Adipocyte (in vitro differentiated cells): Measurements from ENCODE around the gene SERINC5.

Source experiments
- DNase-seq: peaks from one replicate; pipeline ENCODE4 v3.0.0-alpha.2; 2015; ENCODE audit warnings: low read depth
- H3K27me3 ChIP-seq: replicated peaks from 2 replicates; pipeline ENCODE4 v1.7.0; 2013; ENCODE audit warnings: mild to moderate bottlenecking, low read length, moderate library complexity; ENCODE audit not compliant: control insufficient read depth, insufficient read depth
- H3K36me3 ChIP-seq: 2 replicates; pipeline ENCODE4 v1.7.0; 2013; ENCODE audit warnings: low read length, mild to moderate bottlenecking, moderate library complexity; ENCODE audit not compliant: control insufficient read depth, insufficient read depth, severe bottlenecking
- H3K4me1 ChIP-seq: 2 replicates; pipeline ENCODE4 v1.7.0; 2013; ENCODE audit warnings: mild to moderate bottlenecking, low read length, moderate library complexity; ENCODE audit not compliant: control insufficient read depth, insufficient read depth
- H3K4me3 ChIP-seq: 2 replicates; pipeline ENCODE4 v1.7.0; 2013; ENCODE audit warnings: mild to moderate bottlenecking, low read length, moderate library complexity
- H3K9ac ChIP-seq: 2 replicates; pipeline ENCODE4 v1.7.0; 2013; ENCODE audit warnings: mild to moderate bottlenecking, low read length, moderate library complexity
- H3K9me3 ChIP-seq: 2 replicates; pipeline ENCODE4 v1.7.0; 2013; ENCODE audit warnings: mild to moderate bottlenecking, low read length, moderate library complexity; ENCODE audit not compliant: control insufficient read depth

Gene SERINC5

GRCh38 chr5:80254767-80255430, 949 bp downstream of the SERINC5 start:
- H3K4me3 ChIP-seq: peak overlapping the region; percentile 91
- H3K9ac ChIP-seq: peak overlapping the region; percentile 82
- H3K36me3 ChIP-seq: no peaks in the 10 kb centered on the region
- peak; percentile 43 for DNase-seq
- no peaks in the 10 kb centered on the region for H3K27me3 ChIP-seq
- H3K4me1 ChIP-seq: peaks cover 26% of the 10 kb centered on the region
- no peaks in the 10 kb centered on the region for H3K9me3 ChIP-seq

DNA sequence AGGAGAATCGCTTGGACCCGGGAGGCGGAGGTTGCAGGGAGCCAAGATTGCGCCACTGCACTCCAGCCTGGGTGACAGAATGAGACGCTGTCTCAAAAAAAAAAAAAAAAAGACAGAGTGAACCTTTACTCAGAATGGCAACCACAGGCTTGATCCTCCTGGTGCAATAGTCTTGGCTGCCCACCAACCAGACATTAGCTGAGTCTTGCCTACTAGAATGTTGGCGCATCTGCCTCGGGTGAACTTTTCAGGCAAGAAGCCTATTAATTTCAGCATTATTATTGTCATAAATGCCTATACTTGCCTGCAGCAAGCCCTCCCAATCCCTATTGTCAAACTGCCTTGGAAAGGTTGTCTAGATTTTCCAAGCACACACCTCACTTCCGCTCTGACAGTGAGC, 4.2 kb downstream of the SERINC5 start:
- no peak overlapping the region for H3K9ac ChIP-seq
- no peaks in the 10 kb centered on the region for H3K9me3 ChIP-seq
- peaks cover 34% of the 10 kb centered on the region for H3K4me1 ChIP-seq
- no peak overlapping the region for H3K4me3 ChIP-seq
- no peaks in the 10 kb centered on the region for H3K27me3 ChIP-seq
- DNase-seq: peak; percentile 27
- no peaks in the 10 kb centered on the region for H3K36me3 ChIP-seq

GRCh38 chr5:80250801-80251200, 5.0 kb downstream of the SERINC5 start:
- Histone ChIP-seq H3K9me3 (no peaks in the 10 kb centered on the region), H3K4me1 (peaks cover 42% of the 10 kb centered on the region), H3K4me3 (no peak overlapping the region), H3K36me3 (no peaks in the 10 kb centered on the region), H3K9ac (no peak overlapping the region), H3K27me3 (no peaks in the 10 kb centered on the region)
- no peak for DNase-seq

DNA sequence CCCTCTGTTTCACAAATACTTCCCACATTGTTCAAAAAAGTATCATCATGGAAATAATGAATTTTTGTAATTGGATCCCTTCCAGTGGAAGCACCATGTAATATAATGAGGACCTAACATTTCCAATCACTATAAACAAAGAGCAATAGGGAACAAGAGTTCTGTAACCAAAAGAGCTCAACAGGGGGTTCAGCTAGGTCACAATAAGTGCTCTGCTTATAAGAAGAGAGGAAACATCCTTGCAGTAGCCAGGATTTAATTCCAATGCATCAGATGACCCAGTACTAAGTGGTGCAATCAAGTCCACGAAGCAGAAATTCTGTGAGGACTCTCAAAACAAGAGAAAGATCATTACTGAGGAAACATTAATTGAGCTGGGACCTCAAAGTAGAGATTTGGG, 5.9 kb downstream of the SERINC5 start:
- peak; percentile 10 for DNase-seq
- Histone ChIP-seq H3K9ac (no peak overlapping the region), H3K4me3 (no peak overlapping the region), H3K9me3 (no peaks in the 10 kb centered on the region), H3K36me3 (no peaks in the 10 kb centered on the region), H3K4me1 (peaks cover 42% of the 10 kb centered on the region), H3K27me3 (no peaks in the 10 kb centered on the region)

GRCh38 chr5:80248378-80248777, 7.5 kb downstream of the SERINC5 start:
- Histone ChIP-seq H3K9ac (no peak overlapping the region), H3K9me3 (no peaks in the 10 kb centered on the region), H3K4me3 (no peak overlapping the region), H3K4me1 (peaks cover 36% of the 10 kb centered on the region), H3K36me3 (no peaks in the 10 kb centered on the region), H3K27me3 (no peaks in the 10 kb centered on the region)
- DNase-seq: no peak

DNA sequence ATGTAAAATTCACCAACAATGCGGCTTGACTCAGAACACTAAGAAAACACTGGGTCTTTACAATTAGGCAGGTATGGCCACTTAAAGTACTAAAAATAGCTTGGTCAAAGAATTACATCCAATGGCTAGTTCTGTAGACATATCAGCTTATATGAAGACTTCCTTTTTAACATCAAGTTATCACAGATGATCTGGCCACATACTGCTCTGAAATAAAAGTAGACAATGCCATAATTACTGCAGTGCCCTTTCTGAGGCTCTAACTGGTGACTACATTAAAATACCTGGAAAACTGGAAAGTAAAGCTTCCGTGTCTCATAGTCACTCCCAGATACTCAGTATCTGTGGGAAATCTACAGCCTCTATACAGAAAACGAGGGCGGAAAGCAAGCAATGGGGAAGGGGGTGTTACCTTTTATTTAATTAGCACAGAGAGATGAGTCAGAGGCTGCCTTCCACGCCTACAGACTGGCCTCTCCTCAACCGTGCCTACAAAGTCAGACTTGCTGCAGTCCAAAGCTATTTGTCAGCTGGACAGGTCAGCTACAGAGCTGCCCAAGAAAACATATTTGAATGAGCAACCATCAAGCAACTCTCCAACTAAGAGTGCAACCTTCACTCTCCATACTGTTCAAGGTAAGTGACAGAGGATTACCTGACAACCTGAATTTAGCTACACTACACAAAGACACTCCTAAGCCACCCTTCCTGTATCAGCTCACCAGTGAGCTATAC, 8.7 kb downstream of the SERINC5 start:
- peak overlapping the region; percentile 52 for H3K9ac ChIP-seq
- peaks cover 35% of the 10 kb centered on the region for H3K4me1 ChIP-seq
- H3K27me3 ChIP-seq: no peaks in the 10 kb centered on the region
- DNase-seq: peak; percentile 89
- peak overlapping the region; percentile 67 for H3K4me3 ChIP-seq
- H3K9me3 ChIP-seq: peaks cover 3% of the 10 kb centered on the region
- no peaks in the 10 kb centered on the region for H3K36me3 ChIP-seq

DNA sequence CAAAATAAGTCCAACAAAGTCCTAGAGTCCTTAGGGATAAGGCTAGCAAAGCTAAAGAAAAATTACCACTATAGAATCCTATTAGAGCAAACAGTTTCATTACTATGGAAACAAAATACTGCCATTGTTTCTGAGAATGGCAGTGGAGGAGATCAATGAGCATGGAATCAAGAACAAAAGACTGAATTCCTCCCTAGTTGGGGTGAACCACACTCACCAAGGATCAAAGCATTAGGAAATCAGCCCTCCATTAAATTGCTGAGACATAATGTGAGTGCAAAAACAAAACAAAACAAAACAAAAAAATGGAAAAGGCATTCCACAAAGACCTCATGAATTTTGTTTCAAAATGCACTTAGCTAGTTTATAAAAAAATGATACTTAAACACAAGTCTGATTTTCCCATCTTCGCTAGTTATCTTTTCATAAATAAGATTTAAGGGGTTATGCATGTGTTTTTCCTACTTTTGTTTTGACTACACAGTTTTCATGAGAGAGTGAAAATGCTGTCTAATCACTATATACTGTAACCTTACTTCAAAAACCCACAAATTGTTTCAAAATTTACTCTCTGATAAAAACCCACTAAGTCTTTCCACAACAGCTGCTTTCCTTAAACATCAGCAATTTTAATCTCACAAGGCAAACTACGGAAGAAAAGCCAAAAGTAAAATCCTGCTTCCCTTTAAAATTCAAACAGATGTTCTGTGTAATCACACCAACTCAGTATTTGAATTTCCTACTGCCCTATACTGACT, 9.7 kb downstream of the SERINC5 start:
- H3K27me3 ChIP-seq: no peaks in the 10 kb centered on the region
- H3K4me1 ChIP-seq: peaks cover 30% of the 10 kb centered on the region
- DNase-seq: peak; percentile 78
- H3K4me3 ChIP-seq: peak overlapping the region; percentile 67
- peak overlapping the region; percentile 52 for H3K9ac ChIP-seq
- no peaks in the 10 kb centered on the region for H3K36me3 ChIP-seq
- peaks cover 7% of the 10 kb centered on the region for H3K9me3 ChIP-seq

DNA sequence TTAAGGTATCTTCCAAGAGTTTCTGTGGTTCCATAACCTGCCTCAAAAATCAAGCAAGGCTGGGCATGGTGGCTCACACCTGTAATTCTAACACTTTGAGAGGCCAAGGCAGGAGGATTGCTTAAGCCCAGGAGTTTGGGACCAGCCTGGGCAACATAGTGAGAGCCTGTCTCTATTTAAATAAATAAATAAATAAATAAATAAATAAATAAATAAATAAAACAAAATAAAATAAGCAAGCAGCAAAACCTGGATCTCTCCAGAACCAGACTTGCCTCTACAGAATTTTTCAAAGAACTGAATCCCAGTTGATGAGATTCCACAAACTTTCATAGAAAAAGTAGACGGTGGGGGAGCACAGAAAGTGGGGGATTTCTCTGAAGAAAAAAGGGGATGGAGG, 12.3 kb downstream of the SERINC5 start:
- no peaks in the 10 kb centered on the region for H3K36me3 ChIP-seq
- peaks cover 36% of the 10 kb centered on the region for H3K4me1 ChIP-seq

DNA sequence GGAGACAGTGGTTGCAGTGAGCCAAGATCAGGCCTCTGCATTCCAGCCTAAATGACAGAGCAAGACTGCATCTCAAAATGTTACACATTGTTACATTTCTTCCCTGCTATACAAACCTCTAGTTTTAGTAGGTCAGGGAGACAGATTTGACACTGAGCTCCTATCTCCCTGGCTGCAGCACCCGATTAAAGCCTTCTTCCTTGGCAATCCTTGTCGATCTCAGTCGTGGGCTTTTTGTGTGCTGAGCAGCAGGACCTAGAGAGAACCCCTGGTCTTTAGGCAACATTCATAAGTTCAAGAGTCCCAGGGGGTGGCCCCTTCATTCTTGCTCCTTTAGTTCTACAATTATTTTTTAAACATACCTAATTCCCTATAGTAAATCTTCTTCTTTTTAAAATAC, 13.0 kb downstream of the SERINC5 start:
- no peaks in the 10 kb centered on the region for H3K36me3 ChIP-seq
- no peak overlapping the region for H3K4me3 ChIP-seq
- H3K9ac ChIP-seq: no peak overlapping the region
- no peak for DNase-seq
- no peaks in the 10 kb centered on the region for H3K27me3 ChIP-seq
- H3K4me1 ChIP-seq: peaks cover 33% of the 10 kb centered on the region
- H3K9me3 ChIP-seq: peaks cover 7% of the 10 kb centered on the region

More for the DNA sequence above, 12.3 kb downstream of the SERINC5 start:
- Histone ChIP-seq H3K4me3 (no peak overlapping the region), H3K9me3 (peaks cover 7% of the 10 kb centered on the region), H3K9ac (no peak overlapping the region), H3K27me3 (no peaks in the 10 kb centered on the region)
- DNase-seq: no peak

- no peaks in the 10 kb centered on the region for H3K36me3 ChIP-seq
- H3K27me3 ChIP-seq: no peaks in the 10 kb centered on the region
- H3K4me3 ChIP-seq: no peak overlapping the region
- DNase-seq: no peak
- H3K9ac ChIP-seq: no peak overlapping the region
- peaks cover 7% of the 10 kb centered on the region for H3K9me3 ChIP-seq
- H3K4me1 ChIP-seq: peaks cover 13% of the 10 kb centered on the region
These were observed 15.4 kb downstream of the SERINC5 start for GRCh38 chr5:80240368-80240986.
